ENCODE data around the gene ARHGEF2. TPM values are rescaled to one million over a fixed set of nuclear protein-coding genes. Genes with fewer than 3 reads are reported as not detected.

The ARHGEF2 gene
- 42.1 and 46.5 TPM in 2 replicates for polyA plus RNA-seq (2013)

- H4K12ac ChIP-seq (ENCODE audit: low read depth, low read length) = peak within 1 kb of the TSS; percentile 76
- peak within 1 kb of the TSS; percentile 100 for H3K14ac ChIP-seq (ENCODE audit: low read length)
- peak within 1 kb of the TSS; percentile 99 for H3K18ac ChIP-seq (ENCODE audit: low read length)
- H3K79me2 ChIP-seq (ENCODE audit: control insufficient read depth, insufficient read depth, low read length, poor library complexity) = peaks cover 40% of the 10 kb centered on the region
- H3K9ac ChIP-seq (ENCODE audit: low read length) = peak within 1 kb of the TSS; percentile 82
- peak within 1 kb of the TSS; percentile 87 for H3K4me3 ChIP-seq (ENCODE audit: low read depth, low read length)
- peaks cover 3 to 4% of the 10 kb centered on the region in 2 experiments for H3K36me3 ChIP-seq (ENCODE audit: control insufficient read depth in 1 of 2, insufficient read depth in 2 of 2, low read length in 2 of 2)
- H2BK120ac ChIP-seq (ENCODE audit: insufficient read depth, low read length, poor library complexity) = peak within 1 kb of the TSS; percentile 99
- peaks cover 31% of the 10 kb centered on the region for H3K79me1 ChIP-seq (ENCODE audit: low read length)
- WGBS (ENCODE audit: extremely low coverage, insufficient coverage, insufficient read length) = no CpG with 5 or more reads among the region's 52 CpGs
- no peaks in the 10 kb centered on the region for H3K27me3 ChIP-seq (ENCODE audit: insufficient read depth, low read length)
- H4K91ac ChIP-seq (ENCODE audit: low read depth, low read length) = peak within 1 kb of the TSS; percentile 99
- peak within 1 kb of the TSS; percentile 81 for H2BK12ac ChIP-seq (ENCODE audit: low read length)
- peak; percentile 68 to 69 for DNase-seq
- H2AK5ac ChIP-seq (ENCODE audit: low read length) = peak within 1 kb of the TSS; percentile 92
- H3K23ac ChIP-seq (ENCODE audit: low read length) = no peak within 1 kb of the TSS
- peak within 1 kb of the TSS; percentile 84 for H3K4me2 ChIP-seq (ENCODE audit: low read length)
- H4K8ac ChIP-seq (ENCODE audit: low read depth, low read length) = peak within 1 kb of the TSS; percentile 94
- H3K9me3 ChIP-seq (ENCODE audit: insufficient read depth, low read depth, low read length) = no peaks in the 10 kb centered on the region
- peaks cover 32 to 46% of the 10 kb centered on the region in 2 experiments for H3K4me1 ChIP-seq (ENCODE audit: control insufficient read depth in 1 of 2, insufficient read depth in 2 of 2, low read length in 2 of 2)
- H2BK5ac ChIP-seq (ENCODE audit: low read depth, low read length, poor library complexity) = peak within 1 kb of the TSS; percentile 95
- peak within 1 kb of the TSS; percentile 94 for H3K27ac ChIP-seq (ENCODE audit: low read depth, low read length)
- H3K4ac ChIP-seq (ENCODE audit: low read depth, low read length) = peak within 1 kb of the TSS; percentile 99
- peak within 1 kb of the TSS; percentile 96 for H2AFZ ChIP-seq (ENCODE audit: insufficient read depth, low read length, poor library complexity)
Observed at GRCh38 chr1:155978325-155978972, at the start of gene ARHGEF2. TSS of gene ARHGEF2 (minus strand) at chr1:155978547. CDS start at chr1:155978427, 120 bp downstream.

GRCh38 chr1:156026588-156026987 lies 48.2 kb upstream of the ARHGEF2 start:
- no peak overlapping the region for H3K23ac ChIP-seq (ENCODE audit: low read length)
- no peaks in the 10 kb centered on the region for H3K79me2 ChIP-seq (ENCODE audit: control insufficient read depth, insufficient read depth, low read length, poor library complexity)
- no peak overlapping the region for H2BK5ac ChIP-seq (ENCODE audit: low read depth, low read length, poor library complexity)
- H2AFZ ChIP-seq (ENCODE audit: insufficient read depth, low read length, poor library complexity) = no peak overlapping the region
- H3K4ac ChIP-seq (ENCODE audit: low read depth, low read length) = no peak overlapping the region
- H3K4me1 ChIP-seq (ENCODE audit: control insufficient read depth in 1 of 2, insufficient read depth in 2 of 2, low read length in 2 of 2) = no peaks in the 10 kb centered on the region
- no peak overlapping the region for H3K27ac ChIP-seq (ENCODE audit: low read depth, low read length)
- no peaks in the 10 kb centered on the region for H3K36me3 ChIP-seq (ENCODE audit: control insufficient read depth in 1 of 2, insufficient read depth in 2 of 2, low read length in 2 of 2)
- H3K14ac ChIP-seq (ENCODE audit: low read length) = no peak overlapping the region
- no peak for DNase-seq
- no peak overlapping the region for H2BK12ac ChIP-seq (ENCODE audit: low read length)
- no CpG with 5 or more reads among the region's 4 CpGs for WGBS (ENCODE audit: extremely low coverage, insufficient coverage, insufficient read length)
- no peak overlapping the region for H3K18ac ChIP-seq (ENCODE audit: low read length)
- H3K27me3 ChIP-seq (ENCODE audit: insufficient read depth, low read length) = no peaks in the 10 kb centered on the region
- H4K12ac ChIP-seq (ENCODE audit: low read depth, low read length) = no peak overlapping the region
- H3K4me2 ChIP-seq (ENCODE audit: low read length) = no peak overlapping the region
- no peak overlapping the region for H2BK120ac ChIP-seq (ENCODE audit: insufficient read depth, low read length, poor library complexity)
- H4K91ac ChIP-seq (ENCODE audit: low read depth, low read length) = no peak overlapping the region
- H3K79me1 ChIP-seq (ENCODE audit: low read length) = no peaks in the 10 kb centered on the region
- H4K8ac ChIP-seq (ENCODE audit: low read depth, low read length) = no peak overlapping the region
- H3K9ac ChIP-seq (ENCODE audit: low read length) = no peak overlapping the region
- no peak overlapping the region for H2AK5ac ChIP-seq (ENCODE audit: low read length)
- H3K9me3 ChIP-seq (ENCODE audit: insufficient read depth, low read depth, low read length) = no peaks in the 10 kb centered on the region
- no peak overlapping the region for H3K4me3 ChIP-seq (ENCODE audit: low read depth, low read length)

GRCh38 chr1:156025876-156026275 lies 47.5 kb upstream of the ARHGEF2 start:
- Histone ChIP-seq H2BK12ac (ENCODE audit: low read length) (no peak overlapping the region), H3K36me3 (ENCODE audit: control insufficient read depth in 1 of 2, insufficient read depth in 2 of 2, low read length in 2 of 2) (no peaks in the 10 kb centered on the region), H2AK5ac (ENCODE audit: low read length) (no peak overlapping the region), H2BK120ac (ENCODE audit: insufficient read depth, low read length, poor library complexity) (no peak overlapping the region), H3K9me3 (ENCODE audit: insufficient read depth, low read depth, low read length) (no peaks in the 10 kb centered on the region), H3K23ac (ENCODE audit: low read length) (no peak overlapping the region), H3K27ac (ENCODE audit: low read depth, low read length) (no peak overlapping the region), H3K27me3 (ENCODE audit: insufficient read depth, low read length) (no peaks in the 10 kb centered on the region), H3K14ac (ENCODE audit: low read length) (no peak overlapping the region), H3K79me1 (ENCODE audit: low read length) (no peaks in the 10 kb centered on the region), H2AFZ (ENCODE audit: insufficient read depth, low read length, poor library complexity) (peak overlapping the region; percentile 4), H3K9ac (ENCODE audit: low read length) (no peak overlapping the region), H3K4me3 (ENCODE audit: low read depth, low read length) (no peak overlapping the region), H4K91ac (ENCODE audit: low read depth, low read length) (no peak overlapping the region), H3K79me2 (ENCODE audit: control insufficient read depth, insufficient read depth, low read length, poor library complexity) (no peaks in the 10 kb centered on the region), H3K18ac (ENCODE audit: low read length) (no peak overlapping the region), H3K4me2 (ENCODE audit: low read length) (no peak overlapping the region), H4K8ac (ENCODE audit: low read depth, low read length) (no peak overlapping the region), H2BK5ac (ENCODE audit: low read depth, low read length, poor library complexity) (no peak overlapping the region), H3K4me1 (ENCODE audit: control insufficient read depth in 1 of 2, insufficient read depth in 2 of 2, low read length in 2 of 2) (no peaks in the 10 kb centered on the region), H4K12ac (ENCODE audit: low read depth, low read length) (no peak overlapping the region), H3K4ac (ENCODE audit: low read depth, low read length) (no peak overlapping the region)
- WGBS (ENCODE audit: extremely low coverage, insufficient coverage, insufficient read length) = no CpG with 5 or more reads among the region's 9 CpGs
- peak; percentile 57 to 71 for DNase-seq

GRCh38 chr1:156024801-156025200 lies 46.5 kb upstream of the ARHGEF2 start:
- no peaks in the 10 kb centered on the region for H3K9me3 ChIP-seq (ENCODE audit: insufficient read depth, low read depth, low read length)
- WGBS (ENCODE audit: extremely low coverage, insufficient coverage, insufficient read length) = no CpG with 5 or more reads among the region's 5 CpGs

More at GRCh38 chr1:156024801-156025200, 46.5 kb upstream of the ARHGEF2 start:
- Histone ChIP-seq H2BK12ac (ENCODE audit: low read length) (no peak overlapping the region), H3K36me3 (ENCODE audit: control insufficient read depth in 1 of 2, insufficient read depth in 2 of 2, low read length in 2 of 2) (peaks cover 0 to 1% of the 10 kb centered on the region in 2 experiments), H3K4ac (ENCODE audit: low read depth, low read length) (no peak overlapping the region), H2AFZ (ENCODE audit: insufficient read depth, low read length, poor library complexity) (no peak overlapping the region), H3K14ac (ENCODE audit: low read length) (no peak overlapping the region), H2BK120ac (ENCODE audit: insufficient read depth, low read length, poor library complexity) (no peak overlapping the region), H2BK5ac (ENCODE audit: low read depth, low read length, poor library complexity) (no peak overlapping the region), H3K27me3 (ENCODE audit: insufficient read depth, low read length) (no peaks in the 10 kb centered on the region), H4K12ac (ENCODE audit: low read depth, low read length) (no peak overlapping the region), H4K8ac (ENCODE audit: low read depth, low read length) (no peak overlapping the region), H3K4me1 (ENCODE audit: control insufficient read depth in 1 of 2, insufficient read depth in 2 of 2, low read length in 2 of 2) (peaks cover 3% of the 10 kb centered on the region in 2 experiments), H3K79me2 (ENCODE audit: control insufficient read depth, insufficient read depth, low read length, poor library complexity) (peaks cover 9% of the 10 kb centered on the region), H3K18ac (ENCODE audit: low read length) (no peak overlapping the region), H3K4me3 (ENCODE audit: low read depth, low read length) (no peak overlapping the region), H4K91ac (ENCODE audit: low read depth, low read length) (no peak overlapping the region), H3K4me2 (ENCODE audit: low read length) (no peak overlapping the region), H3K79me1 (ENCODE audit: low read length) (peaks cover 6% of the 10 kb centered on the region), H3K23ac (ENCODE audit: low read length) (no peak overlapping the region), H3K9ac (ENCODE audit: low read length) (no peak overlapping the region), H3K27ac (ENCODE audit: low read depth, low read length) (no peak overlapping the region), H2AK5ac (ENCODE audit: low read length) (no peak overlapping the region)
- DNase-seq = no peak

Measured in trophoblast cell (in vitro differentiated cells and primary cell).